DMS79 treated with DMSO at 0.1 percent for 48 hours (cell line): ENCODE results near the gene CRYGS.
"Not testable (repeated sequence)": the region's sequence is repeated elsewhere in the genome, so short reads cannot be mapped to it uniquely, and the experiment has no call there.

Experiments
- DNase-seq: peaks from one replicate; lab custom pipeline; 2025; lab: John Stamatoyannopoulos, UW

CRYGS gene

DNA sequence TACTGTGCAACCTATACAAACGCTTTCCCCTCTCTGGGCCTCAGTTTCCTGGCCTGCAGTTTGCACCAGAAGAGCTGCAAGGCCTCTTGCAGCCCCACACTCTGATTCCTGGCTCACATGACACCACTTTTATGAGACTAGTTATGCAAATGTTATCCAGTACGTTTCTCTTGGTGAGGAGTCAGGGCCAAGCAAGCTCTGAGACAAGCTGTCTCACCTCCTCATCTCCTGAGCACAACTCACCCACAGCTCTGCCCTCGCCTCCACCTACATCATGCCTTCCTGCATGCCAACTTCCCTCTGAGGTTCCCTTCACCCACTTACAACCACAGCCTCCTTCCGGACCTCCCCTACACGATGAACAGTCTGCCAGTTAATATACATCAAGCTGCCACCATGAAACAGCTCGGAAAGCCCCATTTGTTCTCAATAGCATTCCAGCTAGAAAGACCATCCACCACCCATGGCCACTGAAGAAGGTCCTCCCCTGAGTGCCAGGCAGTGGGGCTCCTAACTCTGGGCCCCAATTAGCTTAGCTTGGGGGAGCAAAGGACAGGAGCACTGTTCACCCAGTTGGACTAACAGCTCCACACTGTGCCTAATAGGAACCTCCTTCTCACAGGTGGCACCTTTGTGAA is 25.0 kb downstream of the CRYGS start:
- DNase-seq: no peak

DNA sequence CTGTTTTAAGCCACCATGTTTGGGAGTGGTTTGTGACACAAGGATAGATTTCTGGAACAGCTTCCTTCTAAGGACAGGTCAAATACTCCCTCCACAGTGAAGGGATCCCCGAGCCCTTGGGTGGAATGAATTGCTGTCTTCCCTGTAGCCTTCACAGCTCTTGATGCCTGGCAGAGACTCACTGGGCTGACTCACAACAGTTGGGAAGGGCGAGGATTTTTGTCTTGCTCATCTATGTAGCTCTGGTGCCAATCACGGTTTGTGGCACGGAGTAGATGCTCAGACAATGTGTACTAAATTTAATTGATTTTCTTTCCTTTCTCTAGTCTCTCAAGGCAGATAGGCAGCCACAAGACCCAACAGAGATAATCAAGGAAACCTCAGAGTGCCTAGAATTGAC is 27.0 kb downstream of the CRYGS start:
- DNase-seq: no peak

DNA sequence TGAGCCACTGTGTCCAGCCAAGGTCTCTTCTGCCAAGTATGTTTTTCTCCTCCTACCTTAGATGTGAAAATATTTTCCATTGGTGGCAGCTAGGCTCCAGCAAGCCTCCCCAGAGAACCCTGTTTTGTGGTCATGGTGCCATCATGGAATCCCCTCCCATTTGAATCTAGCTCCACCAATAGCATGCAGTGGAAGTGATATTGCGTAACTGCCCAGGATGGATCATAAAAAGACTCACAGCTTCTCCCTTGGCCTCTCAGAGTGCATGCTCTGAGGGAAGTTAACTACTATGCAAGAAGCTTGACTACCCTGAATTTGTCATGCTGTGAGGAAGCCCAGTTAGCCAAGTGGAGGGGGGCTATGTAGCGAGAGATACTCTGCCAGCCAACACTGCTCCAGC is 27.5 kb downstream of the CRYGS start:
- no peak for DNase-seq

DNA sequence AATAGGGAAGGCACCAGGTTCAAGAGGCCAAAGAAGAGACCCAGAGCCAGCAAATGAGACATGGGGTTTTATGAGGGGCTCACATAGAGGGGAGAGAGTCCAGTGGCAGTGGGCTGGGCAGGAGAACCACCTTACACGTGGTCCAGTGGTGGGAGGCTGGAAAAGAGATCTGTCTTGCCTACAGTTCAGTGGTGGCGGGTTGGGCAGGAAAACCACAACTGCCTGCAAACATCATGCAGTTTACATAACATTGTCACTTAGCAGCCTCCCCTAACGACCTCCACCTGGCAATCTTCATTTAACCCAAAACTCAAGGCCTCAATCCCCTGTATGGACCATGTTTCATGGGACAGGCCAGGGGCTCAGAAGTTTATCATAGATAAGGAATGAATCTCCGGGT is 29.1 kb downstream of the CRYGS start:
- DNase-seq: no peak

DNA sequence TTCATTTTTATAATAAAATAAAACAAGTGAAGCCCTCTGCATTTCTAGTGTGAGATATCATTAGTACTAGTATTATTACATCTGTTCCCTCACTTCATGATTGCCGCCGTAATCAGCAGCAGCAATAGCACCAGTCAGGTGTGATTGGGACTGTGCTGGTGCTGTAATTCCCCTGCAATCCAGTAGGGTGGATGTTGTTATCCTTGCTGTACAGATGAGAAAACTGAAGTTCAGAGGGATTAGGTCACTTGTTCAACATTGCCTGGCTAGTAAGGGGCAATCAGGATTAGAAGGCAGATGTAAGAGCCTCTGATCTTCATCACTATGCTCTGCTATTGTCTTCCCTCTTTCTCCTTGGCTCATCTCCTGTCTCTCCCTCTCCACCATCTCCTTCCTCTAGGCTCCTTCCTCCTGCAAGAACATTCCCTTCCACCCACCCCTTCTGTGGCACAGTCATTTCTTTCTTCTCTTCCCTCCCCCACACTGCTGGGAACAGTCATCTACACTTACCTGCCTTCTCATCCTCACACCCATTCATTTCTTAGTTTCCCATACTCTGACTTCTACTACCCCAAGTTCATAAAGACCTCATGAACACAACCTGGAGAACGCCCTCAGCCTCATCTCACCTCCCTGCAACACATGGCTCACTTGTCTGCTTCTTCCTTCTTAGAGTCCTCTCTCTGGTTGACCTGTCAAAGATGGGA is 29.7 kb downstream of the CRYGS start:
- DNase-seq: no peak

DNA sequence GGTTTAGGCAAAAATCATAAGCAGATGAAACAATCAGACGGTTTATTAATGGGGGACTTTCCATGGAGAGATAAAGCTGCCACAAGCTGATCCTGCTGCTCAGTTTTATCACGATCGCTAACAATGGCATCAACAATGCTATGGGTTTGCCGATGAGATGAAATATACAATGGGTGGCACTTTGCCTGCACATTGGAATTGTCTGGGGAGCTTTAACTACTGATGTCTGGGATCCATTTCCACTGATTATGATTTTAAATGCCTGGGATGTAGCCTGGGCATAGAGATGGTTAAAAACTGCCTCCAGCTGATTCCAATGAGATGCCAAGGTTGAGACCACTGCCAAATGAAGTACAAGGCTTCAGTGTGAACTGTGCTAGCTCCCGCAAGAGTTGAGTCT is 30.8 kb downstream of the CRYGS start:
- DNase-seq: no peak

DNA sequence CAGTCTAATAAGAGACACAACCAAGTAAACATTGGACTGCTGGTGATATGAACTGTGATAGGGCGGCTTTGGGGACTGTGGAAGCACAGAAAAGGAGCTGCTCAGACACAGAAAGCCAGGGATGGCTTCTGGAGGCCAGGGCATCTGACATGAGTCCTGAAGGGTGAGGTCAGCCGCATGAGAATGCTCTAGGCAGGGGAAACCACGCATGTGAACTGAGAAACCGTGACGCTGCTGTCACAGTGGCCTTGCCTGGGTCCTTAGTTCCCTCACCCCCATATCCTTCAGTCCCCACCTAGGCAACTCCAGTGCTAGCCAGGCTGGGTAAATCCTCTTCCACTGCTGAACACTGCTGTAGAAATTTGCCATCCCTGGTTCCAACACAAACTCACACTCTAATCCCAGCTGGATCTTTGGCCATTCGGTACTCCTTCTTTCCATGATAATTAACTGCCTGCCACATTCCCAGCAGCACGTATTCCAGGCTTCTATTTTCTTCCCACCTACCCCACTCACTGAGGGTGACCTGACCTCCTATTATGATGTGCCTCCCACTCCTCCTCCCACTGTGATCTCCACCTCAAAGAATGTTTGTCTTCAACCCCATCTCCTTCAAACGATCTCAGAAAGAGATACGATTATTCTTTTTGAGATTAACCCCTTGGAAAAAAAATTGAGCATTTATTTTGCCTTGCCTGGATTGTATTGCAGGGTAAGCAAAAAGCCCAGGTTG is 31.4 kb downstream of the CRYGS start:
- DNase-seq: no peak

DNA sequence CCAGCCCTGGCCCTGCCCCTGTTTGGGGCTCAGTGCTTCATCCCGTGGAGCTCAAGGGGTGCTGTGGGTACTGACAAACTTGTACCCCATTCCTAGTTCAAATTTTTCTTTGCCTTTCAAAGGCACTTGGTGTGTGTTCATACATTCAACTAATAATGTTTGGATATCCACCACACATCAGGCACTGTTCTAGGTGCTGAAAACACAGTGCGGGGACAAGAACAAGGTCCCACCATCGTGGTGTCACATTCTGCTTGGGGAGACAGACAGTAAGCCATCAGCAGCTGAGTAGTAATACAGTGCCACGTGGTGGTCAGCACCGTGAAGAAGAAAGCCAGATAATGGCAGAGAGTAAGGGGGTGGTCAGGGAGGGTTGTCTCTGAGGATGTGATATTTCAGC is 32.5 kb downstream of the CRYGS start:
- no peak for DNase-seq

DNA sequence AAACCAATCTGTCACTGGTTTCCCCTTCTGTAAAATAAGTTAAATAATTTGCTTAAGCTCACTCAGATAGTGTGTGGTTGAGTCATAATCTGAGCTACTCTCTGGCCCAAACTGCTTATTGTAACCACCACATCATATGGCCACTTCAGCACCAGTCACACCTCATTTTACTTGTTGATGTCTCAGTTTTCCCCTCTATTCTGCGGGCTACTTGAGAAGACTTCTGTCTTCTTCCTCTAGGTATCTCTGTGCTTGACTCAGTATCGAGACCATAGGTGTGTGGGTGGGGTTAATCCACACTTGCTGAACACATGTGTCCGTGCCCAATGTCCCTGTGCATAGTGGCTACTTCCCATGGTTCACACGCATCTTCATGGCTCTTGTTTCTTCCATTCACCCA is 32.9 kb downstream of the CRYGS start:
- no peak for DNase-seq

DNA sequence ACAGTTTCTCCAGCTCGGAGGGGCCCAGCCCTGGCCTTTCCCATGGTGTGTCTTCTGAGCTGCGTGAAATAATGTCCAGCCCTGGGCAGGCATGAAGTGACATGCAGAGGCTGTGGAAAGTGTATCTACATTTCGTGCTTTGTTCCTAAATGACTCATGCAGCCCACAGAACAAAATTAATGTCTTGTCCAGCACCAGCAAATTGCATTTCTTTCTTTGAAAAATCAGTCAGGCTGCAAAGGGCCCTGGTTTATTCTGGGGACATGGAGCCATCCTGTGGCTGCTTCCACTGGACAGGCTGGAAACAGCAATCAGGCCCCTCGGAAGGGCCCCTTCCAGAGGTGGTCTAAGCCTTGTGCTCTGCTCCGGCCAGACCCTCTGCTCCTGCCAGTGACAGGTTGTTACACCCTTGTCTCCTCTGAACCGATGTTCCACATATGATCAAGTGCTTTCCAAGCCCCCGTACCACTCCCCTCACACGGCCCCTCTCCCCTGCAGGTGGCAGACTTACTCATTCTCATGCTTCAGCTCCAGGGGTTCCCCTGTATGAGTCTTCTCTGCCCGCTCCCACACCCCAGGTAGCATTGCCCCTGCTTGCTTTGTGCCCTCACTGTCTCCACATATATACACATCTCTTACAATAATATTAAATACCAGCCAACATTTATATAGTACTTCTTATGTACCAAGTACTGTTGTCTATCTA is 33.7 kb downstream of the CRYGS start:
- no peak for DNase-seq

DNA sequence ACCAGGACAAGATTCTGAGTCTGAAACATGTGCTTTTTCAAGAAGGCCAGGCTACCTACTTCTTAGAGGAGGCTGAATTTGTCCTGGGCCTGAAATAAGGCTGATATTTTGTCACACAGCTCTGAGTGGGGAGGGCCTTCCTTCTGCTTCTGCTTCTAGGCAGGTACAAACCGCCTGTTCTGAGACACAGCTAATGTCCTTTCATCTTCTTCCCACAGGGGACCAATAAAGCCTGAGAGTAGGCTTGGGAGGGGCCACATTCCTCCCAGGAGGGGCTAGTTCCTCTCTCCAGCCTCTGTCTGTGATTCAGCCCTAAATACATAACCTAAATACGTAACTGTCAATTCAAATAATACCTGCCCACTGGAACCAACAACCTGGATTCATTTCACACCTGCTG is 34.8 kb downstream of the CRYGS start:
- no peak for DNase-seq

DNA sequence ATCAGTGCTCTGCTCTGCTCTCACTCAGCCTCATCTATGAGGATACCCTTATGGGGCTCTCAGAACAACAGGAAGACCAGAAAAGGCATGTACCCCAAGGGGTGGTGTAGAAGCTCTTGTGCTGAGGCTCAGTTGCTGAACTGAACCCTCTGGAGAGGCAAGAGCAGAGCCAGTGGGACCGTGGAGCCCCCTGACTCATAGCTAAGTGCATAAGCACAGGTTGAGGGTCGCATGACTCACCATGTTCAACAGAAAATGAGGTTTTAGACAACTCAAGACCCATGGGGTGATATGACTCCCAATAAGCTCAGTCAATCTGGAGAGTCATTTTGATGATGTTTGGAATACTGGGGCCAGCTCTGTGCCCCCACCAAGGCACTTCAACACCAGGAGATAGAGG is 37.3 kb downstream of the CRYGS start:
- DNase-seq: no peak

DNA sequence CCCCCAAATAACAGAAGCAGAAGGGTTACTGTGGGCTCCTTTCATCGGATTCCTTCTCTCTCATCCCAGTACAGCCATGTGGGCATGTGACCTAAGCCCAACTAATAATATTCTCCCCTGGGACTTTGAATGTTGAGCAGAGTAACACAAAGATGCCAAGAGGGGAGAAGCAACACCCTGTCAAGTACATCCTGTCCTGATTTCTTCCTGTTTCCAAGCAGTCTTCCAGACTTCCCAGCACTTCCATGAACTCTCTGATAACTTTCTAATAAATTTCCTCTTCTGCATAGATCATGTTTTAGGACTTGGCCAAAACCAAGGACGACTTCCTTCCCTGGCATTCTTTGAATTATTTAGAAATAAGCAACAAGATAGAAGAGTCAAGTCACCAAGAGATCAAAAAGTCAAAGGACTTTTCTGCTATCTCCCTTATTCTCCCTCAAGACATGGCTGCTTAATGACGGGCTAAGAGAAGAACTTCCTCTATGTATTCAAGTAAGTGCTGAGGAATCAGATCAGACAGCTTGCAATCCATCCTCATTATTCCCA is 37.9 kb downstream of the CRYGS start:
- no peak for DNase-seq

DNA sequence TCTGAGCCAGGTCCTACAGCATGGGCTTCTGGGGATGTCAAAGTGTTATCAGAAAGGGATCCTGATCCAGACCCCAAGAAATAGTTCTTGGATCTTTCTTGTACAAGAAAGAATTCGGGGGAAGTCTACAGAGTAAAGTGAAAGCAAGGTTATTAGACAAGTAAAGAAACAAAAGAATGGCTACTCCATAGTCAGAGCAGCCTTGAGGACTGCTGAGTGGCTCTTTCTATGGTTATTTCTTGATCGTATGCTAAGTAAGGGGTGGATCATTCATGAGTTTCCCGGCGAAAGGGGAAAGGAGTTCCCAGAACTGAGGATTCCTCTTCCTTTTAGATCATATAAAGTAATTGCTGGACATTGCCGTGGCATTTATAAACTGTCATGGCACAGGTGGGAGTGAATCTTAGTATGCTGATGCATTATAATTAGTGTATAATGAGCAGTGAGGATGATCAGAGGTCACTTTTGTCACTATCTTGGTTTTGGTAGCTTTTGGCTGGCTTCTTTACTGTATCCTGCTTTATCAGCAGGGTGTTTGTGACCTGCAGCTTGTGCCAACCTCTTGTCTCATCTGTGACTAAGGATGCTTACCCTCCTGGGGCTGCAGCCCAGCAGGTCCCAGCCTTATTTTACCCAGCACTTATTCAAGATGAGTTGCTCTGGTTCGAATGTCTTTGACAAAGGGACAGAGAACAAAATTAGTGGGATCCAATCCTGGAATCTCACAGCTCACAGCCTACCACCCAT is 41.0 kb downstream of the CRYGS start:
- no peak for DNase-seq

DNA sequence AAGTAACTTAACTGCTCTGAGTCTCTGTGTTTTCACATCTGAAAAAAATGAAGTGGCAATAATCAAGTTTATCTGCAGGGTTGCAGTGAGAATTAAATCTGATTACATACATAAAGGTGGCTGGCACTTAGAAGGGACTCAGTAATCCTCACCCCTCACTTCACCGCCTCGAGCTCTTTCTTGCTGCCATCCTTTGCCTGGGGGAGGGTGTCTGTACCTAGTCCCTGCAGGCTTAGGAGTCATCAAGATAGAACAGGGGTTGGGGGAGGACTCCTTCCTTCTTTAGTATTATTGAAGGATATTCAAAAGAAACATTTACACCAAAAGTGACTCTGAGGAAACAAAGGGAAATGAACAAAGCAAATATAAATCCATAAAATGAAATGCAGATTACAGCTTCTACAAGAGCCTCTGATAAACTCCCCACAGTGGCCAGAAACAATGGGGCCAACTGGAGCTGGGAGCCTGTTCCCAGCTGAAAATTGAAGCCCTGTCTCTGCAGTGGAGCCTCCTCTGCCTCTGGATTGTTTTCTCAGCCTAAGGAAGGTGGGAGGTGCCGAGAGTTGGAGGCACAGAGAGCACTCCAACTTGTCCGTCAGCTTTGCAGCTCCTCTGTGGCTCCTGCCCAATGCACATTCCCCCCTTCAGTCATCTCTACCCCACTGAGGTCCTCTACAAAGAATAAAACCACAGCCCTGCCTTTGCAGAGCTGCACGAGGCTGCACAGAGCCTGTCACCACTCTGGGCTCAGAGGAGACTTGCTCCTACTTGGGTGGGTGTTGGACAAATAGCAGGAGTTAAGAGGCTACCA is 41.8 kb downstream of the CRYGS start:
- no peak for DNase-seq

DNA sequence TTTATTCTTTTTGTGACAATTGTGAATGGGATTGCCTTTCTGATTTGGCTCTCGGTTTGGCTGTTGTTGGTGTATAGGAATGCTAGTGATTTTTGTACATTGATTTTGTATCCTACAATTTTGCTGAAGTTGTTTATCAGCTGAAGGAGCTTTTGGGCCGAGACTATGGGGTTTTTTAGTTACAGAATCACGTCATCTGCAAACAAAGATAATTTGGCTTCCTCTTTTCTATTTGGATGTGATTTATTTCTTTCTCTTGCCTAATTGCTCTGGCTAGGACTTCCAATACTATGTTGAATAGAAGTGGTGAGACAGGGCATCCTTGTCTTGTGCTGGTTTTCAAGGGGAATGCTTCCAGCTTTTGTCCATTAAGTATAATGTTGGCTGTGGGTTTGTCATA is 44.2 kb downstream of the CRYGS start:
- DNase-seq: not testable (repeated sequence)

DNA sequence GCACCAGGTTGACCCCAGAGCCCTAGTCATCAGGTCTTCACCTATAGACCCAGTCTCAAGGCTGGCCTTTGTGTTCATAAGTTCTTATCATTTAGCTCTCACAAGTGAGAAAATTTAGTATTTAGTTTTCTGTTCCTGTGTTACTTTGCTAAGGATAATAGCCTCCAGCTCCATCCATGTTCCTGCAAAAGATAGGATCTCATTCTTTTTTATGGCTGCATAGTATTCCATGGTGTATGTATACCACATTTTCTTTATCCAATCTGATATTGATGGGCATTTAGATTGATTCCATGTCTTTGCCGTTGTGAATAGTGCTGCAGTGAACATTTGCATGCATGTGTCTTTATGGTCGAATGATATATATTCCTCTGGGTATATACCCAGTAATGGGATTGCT is 46.2 kb downstream of the CRYGS start:
- DNase-seq: not testable (repeated sequence)

DNA sequence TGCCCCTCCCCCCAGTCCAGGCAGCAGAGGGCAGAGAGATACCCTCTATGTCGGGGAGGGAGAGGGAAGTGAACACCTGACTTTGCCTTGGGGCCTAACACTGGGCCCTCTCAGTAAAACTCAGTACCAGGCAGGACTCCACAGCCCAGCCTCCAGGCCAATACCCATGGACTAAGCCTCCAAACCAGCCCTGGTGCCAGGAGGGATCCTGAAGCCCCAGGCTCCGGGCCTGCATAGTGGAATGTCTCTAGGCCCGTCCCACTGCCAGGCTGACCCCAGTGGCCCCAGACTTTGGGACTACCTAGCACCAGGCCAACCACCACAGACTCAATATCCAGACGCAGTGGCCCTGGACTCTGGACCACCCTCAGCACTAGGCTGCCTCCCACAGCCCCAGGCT is 46.6 kb downstream of the CRYGS start:
- no peak for DNase-seq

DNA sequence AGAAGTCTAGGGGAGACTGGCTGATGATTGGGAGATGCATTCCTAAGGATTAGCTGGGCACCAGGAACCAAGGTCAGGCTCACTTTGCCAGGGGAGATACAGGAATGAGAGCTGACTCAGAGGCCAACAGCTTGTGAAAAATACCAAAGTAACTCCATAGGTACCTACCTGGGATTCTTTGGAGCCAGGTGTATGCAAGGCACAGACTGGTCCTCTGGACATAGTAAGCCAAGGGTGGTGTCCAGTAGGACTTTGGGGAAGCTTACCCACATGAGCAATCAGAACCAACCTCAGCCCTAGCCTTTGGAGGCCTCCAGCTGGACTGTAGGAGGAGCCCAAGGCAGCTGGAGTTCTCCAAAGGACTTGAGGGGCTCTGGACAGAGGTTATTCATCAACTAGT is 47.5 kb downstream of the CRYGS start:
- DNase-seq: no peak

DNA sequence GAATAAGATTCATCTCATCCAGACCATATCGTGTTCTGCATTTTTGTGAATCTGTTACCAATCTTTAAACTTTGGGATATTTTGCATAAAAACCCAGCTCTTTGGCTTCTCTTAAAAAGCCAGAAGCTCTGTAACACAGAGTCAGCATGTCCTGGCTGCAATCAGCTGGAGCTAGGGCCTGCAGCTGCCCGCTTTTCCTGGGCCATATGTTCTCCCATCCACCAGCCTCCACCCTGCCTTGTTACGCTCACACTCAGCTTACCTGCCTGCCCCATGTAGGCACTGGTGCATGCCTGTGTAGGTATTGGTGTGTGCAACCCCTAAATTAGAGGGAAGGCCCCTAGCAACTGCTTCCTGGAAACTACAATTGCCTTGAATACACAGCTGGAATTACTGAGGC is 48.2 kb downstream of the CRYGS start:
- no peak for DNase-seq
